Neural cell (in vitro differentiated cells): Measurements from ENCODE around the gene SDCCAG8. TPM values are rescaled to one million over a fixed set of nuclear protein-coding genes. Genes with fewer than 3 reads are reported as not detected.

Source experiments
- H2AFZ ChIP-seq: fragments of 200-600, 300-800 bp; sonication (generic), shearing (Covaris generic); 2 replicates; pipeline ENCODE4 v1.6.0; 2014; ENCODE audit warnings: low read depth, mild to moderate bottlenecking, antibody characterized with exemption, low read length, moderate library complexity
- H3F3A ChIP-seq: fragments of 200-600 bp; shearing (Covaris generic); 2 replicates; pipeline ENCODE4 v1.6.1; 2016; ENCODE audit warnings: mild to moderate bottlenecking, moderate library complexity, mixed read lengths, antibody characterized with exemption, low read length; ENCODE audit not compliant: insufficient read depth, poor library complexity, severe bottlenecking
- H3K27ac ChIP-seq: fragments of 200-600, 300-800 bp; sonication (generic), shearing (Covaris generic); 2 replicates; pipeline ENCODE4 v1.5.1; 2014; ENCODE audit warnings: mild to moderate bottlenecking, low read length, moderate library complexity
- H3K27me3 ChIP-seq: fragments of 300-800, 200-600 bp; sonication (generic), shearing (Covaris generic); 2 replicates; pipeline ENCODE4 v1.6.0; 2014; ENCODE audit warnings: mild to moderate bottlenecking, low read depth, low read length, moderate library complexity; ENCODE audit not compliant: insufficient read depth
- H3K36me3 ChIP-seq: fragments of 300-800, 200-600 bp; sonication (generic), shearing (Covaris generic); 2 replicates; pipeline ENCODE4 v1.5.1; 2014; ENCODE audit warnings: mild to moderate bottlenecking, antibody characterized with exemption, low read length, moderate library complexity; ENCODE audit not compliant: insufficient read depth
- H3K4me2 ChIP-seq: fragments of 300-800, 200-600 bp; sonication (generic), shearing (Covaris generic); 2 replicates; pipeline ENCODE4 v1.6.0; 2014; ENCODE audit warnings: mild to moderate bottlenecking, low read length
- H3K4me3 ChIP-seq: fragments of 300-800, 200-600 bp; sonication (generic), shearing (Covaris generic); 2 replicates; pipeline ENCODE4 v1.5.1; 2014; ENCODE audit warnings: mild to moderate bottlenecking, low read length, moderate library complexity
- H3K79me2 ChIP-seq: fragments of 200-600 bp; shearing (Covaris generic); replicated peaks from 2 replicates; pipeline ENCODE4 v1.6.0; 2014; ENCODE audit warnings: mild to moderate bottlenecking, low read length, moderate library complexity; ENCODE audit not compliant: insufficient read depth
- H3K9ac ChIP-seq: fragments of 300-800, 200-600 bp; sonication (generic), shearing (Covaris generic); 2 replicates; pipeline ENCODE4 v1.6.1; 2016; ENCODE audit warnings: mild to moderate bottlenecking, low read length, mixed read lengths
- H3K9me2 ChIP-seq: fragments of 200-600 bp; shearing (Covaris generic); 2 replicates; pipeline ENCODE4 v1.6.1; 2016; ENCODE audit warnings: mild to moderate bottlenecking, low read length, mixed read lengths; ENCODE audit not compliant: insufficient read depth
- H3K9me3 ChIP-seq: fragments of 200-600, 300-800 bp; sonication (generic), shearing (Covaris generic); 2 replicates; pipeline ENCODE4 v1.6.1; 2016; ENCODE audit warnings: mild to moderate bottlenecking, mixed run types, low read length, moderate library complexity, mixed read lengths
- H4K20me1 ChIP-seq: fragments of 200-600 bp; shearing (Covaris generic); 2 replicates; pipeline ENCODE4 v1.6.1; 2016; ENCODE audit warnings: mild to moderate bottlenecking, mixed run types; ENCODE audit not compliant: insufficient read depth
- EP300 ChIP-seq: fragments of 450-650 bp; conservative IDR thresholded peaks from 2 replicates; pipeline ENCODE4 v1.6.1; 2014; ENCODE audit warnings: antibody characterized with exemption, mild to moderate bottlenecking, moderate library complexity; ENCODE audit not compliant: poor library complexity, severe bottlenecking
- EZH2 ChIP-seq: fragments of 200-600, 300-800 bp; shearing (Covaris generic), sonication (generic); IDR thresholded peaks from 2 replicates; pipeline ENCODE4 v1.6.1; 2014; ENCODE audit warnings: antibody characterized with exemption, low read length, borderline replicate concordance, mild to moderate bottlenecking; ENCODE audit not compliant: insufficient read depth, poor library complexity, severe bottlenecking
- MXI1 ChIP-seq: fragments of 450-650 bp; conservative IDR thresholded peaks from 2 replicates; pipeline ENCODE4 v1.6.1; 2014; ENCODE audit warnings: antibody characterized with exemption, mild to moderate bottlenecking; ENCODE audit not compliant: poor library complexity, severe bottlenecking
- POLR2AphosphoS5 ChIP-seq: IDR thresholded peaks from 2 replicates; pipeline ENCODE4 v1.6.1; 2012
- RAD21 ChIP-seq: fragments of 450-650 bp; conservative IDR thresholded peaks from 2 replicates; pipeline ENCODE4 v1.6.1; 2014; ENCODE audit warnings: antibody characterized with exemption, mild to moderate bottlenecking, moderate library complexity
- REST ChIP-seq: IDR thresholded peaks from 2 replicates; pipeline ENCODE4 v1.6.1; 2012; ENCODE audit warnings: borderline replicate concordance
- SMC3 ChIP-seq: fragments of 450-650 bp; conservative IDR thresholded peaks from 2 replicates; pipeline ENCODE4 v1.6.1; 2014; ENCODE audit warnings: antibody characterized with exemption, mild to moderate bottlenecking, moderate library complexity; ENCODE audit not compliant: poor library complexity
- TAF1 ChIP-seq: IDR thresholded peaks from 2 replicates; pipeline ENCODE4 v1.6.1; 2012; ENCODE audit warnings: low read depth
- polyA plus RNA-seq: library from polyadenylated mRNA; depleted of rRNA; stranded (reverse); fragments of >200 nt; gene quantifications from 2 replicates; pipeline ENCODE4 v1.2.3, GENCODE V29; 2014
- TF ChIP-seq, protein P1 (sequence below): fragments of 450-650 bp; IDR thresholded peaks from 2 replicates; pipeline ENCODE4 v1.5.1; 2014; ENCODE audit warnings: antibody characterized with exemption, mild to moderate bottlenecking, moderate library complexity; ENCODE audit not compliant: poor library complexity, severe bottlenecking

The SDCCAG8 gene
- polyA plus RNA-seq, 1 donor from 2014 or later, result 32.2 TPM

DNA sequence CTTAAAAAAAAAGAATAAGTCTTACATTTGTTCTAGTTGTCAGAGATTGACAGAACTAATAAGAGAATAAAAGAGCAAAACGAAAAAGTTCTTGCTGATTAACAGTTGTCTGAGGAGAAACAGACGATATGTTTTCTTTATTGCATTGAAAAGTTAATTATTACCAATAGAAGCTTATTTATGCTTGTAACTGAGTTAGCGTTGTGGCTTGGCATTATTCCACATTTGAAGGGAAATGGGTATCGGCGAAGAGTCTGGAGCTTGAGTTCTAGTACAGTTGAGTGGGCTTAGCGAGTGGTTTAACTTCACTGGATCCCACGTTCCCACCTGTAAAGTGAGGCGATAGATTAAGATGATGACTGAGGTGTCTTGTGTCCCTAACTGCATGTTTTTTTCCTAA, 109.0 kb downstream of the SDCCAG8 start:
- no peak overlapping the region for H3K4me2 ChIP-seq
- H3K9me3 ChIP-seq, result no peaks in the 10 kb centered on the region
- H3K27ac ChIP-seq, result no peak overlapping the region
- H3F3A ChIP-seq, result no peaks in the 10 kb centered on the region
- H3K36me3 ChIP-seq, result no peaks in the 10 kb centered on the region
- no peaks in the 10 kb centered on the region for H4K20me1 ChIP-seq
- no peaks in the 10 kb centered on the region for H3K9me2 ChIP-seq
- H3K4me3 ChIP-seq, result no peak overlapping the region
- TF ChIP-seq, protein P1, sequence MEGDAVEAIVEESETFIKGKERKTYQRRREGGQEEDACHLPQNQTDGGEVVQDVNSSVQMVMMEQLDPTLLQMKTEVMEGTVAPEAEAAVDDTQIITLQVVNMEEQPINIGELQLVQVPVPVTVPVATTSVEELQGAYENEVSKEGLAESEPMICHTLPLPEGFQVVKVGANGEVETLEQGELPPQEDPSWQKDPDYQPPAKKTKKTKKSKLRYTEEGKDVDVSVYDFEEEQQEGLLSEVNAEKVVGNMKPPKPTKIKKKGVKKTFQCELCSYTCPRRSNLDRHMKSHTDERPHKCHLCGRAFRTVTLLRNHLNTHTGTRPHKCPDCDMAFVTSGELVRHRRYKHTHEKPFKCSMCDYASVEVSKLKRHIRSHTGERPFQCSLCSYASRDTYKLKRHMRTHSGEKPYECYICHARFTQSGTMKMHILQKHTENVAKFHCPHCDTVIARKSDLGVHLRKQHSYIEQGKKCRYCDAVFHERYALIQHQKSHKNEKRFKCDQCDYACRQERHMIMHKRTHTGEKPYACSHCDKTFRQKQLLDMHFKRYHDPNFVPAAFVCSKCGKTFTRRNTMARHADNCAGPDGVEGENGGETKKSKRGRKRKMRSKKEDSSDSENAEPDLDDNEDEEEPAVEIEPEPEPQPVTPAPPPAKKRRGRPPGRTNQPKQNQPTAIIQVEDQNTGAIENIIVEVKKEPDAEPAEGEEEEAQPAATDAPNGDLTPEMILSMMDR, result no peak
- H3K9ac ChIP-seq, result no peak overlapping the region
- no peaks in the 10 kb centered on the region for H3K79me2 ChIP-seq
- no peaks in the 10 kb centered on the region for H3K27me3 ChIP-seq
- no peak overlapping the region for H2AFZ ChIP-seq

DNA sequence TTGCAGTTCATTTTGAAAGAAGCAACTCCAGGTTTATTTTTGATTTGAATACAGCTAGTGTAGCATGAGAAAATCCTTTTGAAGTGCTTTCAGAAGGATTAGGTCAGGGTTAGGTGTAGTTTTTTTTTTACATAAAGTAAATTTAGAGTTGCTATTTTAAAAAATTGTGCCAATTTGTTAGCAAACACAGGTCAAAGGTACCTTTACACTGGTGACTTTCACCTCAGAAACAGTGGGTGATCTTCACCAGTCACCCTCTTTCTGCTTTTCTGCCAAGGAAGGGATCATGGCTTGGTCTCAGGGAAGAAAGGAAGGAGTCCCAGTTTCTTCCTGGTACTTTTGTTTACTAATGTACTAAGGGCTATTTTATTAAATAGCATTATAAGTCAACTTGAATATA, 111.5 kb downstream of the SDCCAG8 start:
- Histone ChIP-seq H3K9me3 (no peaks in the 10 kb centered on the region), H2AFZ (no peak overlapping the region), H3K4me2 (no peak overlapping the region), H3K9ac (no peak overlapping the region), H3K79me2 (no peaks in the 10 kb centered on the region), H3K4me3 (no peak overlapping the region), H3K27ac (no peak overlapping the region), H4K20me1 (no peaks in the 10 kb centered on the region), H3K9me2 (no peaks in the 10 kb centered on the region), H3K27me3 (no peaks in the 10 kb centered on the region), H3K36me3 (no peaks in the 10 kb centered on the region), H3F3A (no peaks in the 10 kb centered on the region)
- TF ChIP-seq POLR2AphosphoS5, result no peak
- TF ChIP-seq MXI1, result no peak
- TF ChIP-seq RAD21, result no peak
- TF ChIP-seq SMC3, result no peak
- TF ChIP-seq, protein P1, result no peak
- no peak for TF ChIP-seq REST
- no peak for TF ChIP-seq TAF1
- no peak for TF ChIP-seq EZH2
- TF ChIP-seq EP300, result no peak
